Activated CD4-positive, alpha-beta memory T cell treated with anti-CD3 and anti-CD28 coated beads for 36 hours (primary cell): ENCODE data around the gene OAT. TPM values are rescaled to one million over a fixed set of nuclear protein-coding genes. Genes with fewer than 3 reads are reported as not detected.

Experiments
- CTCF ChIA-PET: fragments of 350-600 bp; sonication (Branson Sonifier 250); formaldehyde crosslinking; loops from one replicate; lab custom pipeline; 2021; ENCODE audit warnings: antibody characterized with exemption, inconsistent platforms; lab: Charles Lee
- POLR2A ChIA-PET: fragments of 350-600 bp; sonication (Branson Sonifier 250); formaldehyde crosslinking; loops from one replicate; lab custom pipeline; 2021; ENCODE audit warnings: antibody characterized with exemption; lab: Charles Lee
- DNase-seq: peaks from one replicate; pipeline ENCODE4 v3.0.0-alpha.2; 2020
- H3K27ac Mint-ChIP-seq: one replicate; pipeline ENCODE4 v1.8.0; 2021; ENCODE audit warnings: mixed read lengths
- H3K27me3 Mint-ChIP-seq: one replicate; pipeline ENCODE4 v1.8.0; 2021; ENCODE audit warnings: mixed read lengths
- H3K36me3 Mint-ChIP-seq: one replicate; pipeline ENCODE4 v1.8.0; 2021; ENCODE audit warnings: mixed read lengths
- H3K4me1 Mint-ChIP-seq: one replicate; pipeline ENCODE4 v1.8.0; 2021; ENCODE audit warnings: low read depth, mixed read lengths
- H3K4me3 Mint-ChIP-seq: one replicate; pipeline ENCODE4 v1.8.0; 2021; ENCODE audit warnings: mild to moderate bottlenecking, mixed read lengths
- H3K9me3 Mint-ChIP-seq: one replicate; pipeline ENCODE4 v1.8.0; 2021; ENCODE audit warnings: mixed read lengths
- intact Hi-C: fragments of 100-400 bp; cut with micrococcal nuclease; formaldehyde crosslinking; loops from one replicate; pipeline ENCODE4 v1.15.1; 2023
- total RNA-seq, 2 experiments: library from RNA; stranded (reverse); gene quantifications; one replicate each; pipeline ENCODE4 v1.2.3, GENCODE V29; 2021

Gene OAT
- total RNA-seq: 10 to 100 TPM; 34.6 to 38.1 TPM

DNA sequence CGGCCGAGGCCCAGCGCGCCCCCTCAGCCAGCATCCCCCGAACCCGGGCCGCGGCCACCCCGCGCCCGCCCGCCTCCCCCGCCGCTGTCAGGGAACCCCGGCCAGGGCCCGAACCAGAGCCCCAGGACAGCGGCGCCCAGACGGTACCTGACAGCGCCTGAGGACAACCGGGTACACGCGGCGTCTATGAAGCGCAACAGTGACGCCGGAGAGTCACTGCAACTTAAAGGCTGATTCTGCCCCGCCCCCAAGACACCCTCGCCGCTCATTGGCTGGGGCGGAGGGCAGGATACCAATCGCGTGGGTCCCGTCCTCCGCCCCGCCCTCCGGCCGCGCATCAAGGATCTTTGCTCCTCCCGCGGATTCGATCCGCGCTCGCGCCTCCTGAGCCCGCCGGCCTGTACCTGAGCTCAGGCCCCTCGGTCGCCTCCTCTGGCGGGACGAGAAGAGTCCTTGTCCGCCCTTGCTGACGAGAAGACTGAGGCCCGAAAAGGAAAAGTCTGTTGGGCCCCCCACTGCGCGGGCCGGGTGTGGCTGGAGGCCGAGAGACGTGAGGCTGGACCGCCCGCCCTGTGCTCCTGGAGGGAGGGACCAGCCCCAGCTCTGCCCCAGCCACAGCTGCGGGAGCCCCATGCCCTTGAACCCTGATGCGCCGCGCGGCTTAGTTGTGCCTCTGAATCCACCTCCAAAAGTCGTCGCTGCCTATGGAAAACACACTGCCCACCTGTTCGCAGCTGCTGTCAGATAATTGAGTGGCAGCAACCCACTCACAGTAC, at the start of gene OAT:
OAT (minus strand) TSS at position 198 of the 776 bp plus-strand sequence. CDS start 6,752 bp downstream, outside the sequence.
- Mint-ChIP-seq H3K4me1 (peaks cover 16% of the 10 kb centered on the region), H3K27me3 (peaks cover 7% of the 10 kb centered on the region), H3K36me3 (no peaks in the 10 kb centered on the region), H3K9me3 (no peaks in the 10 kb centered on the region), H3K27ac (no peak within 1 kb of the TSS), H3K4me3 (peak within 1 kb of the TSS; percentile 79)
- CTCF ChIA-PET: interaction anchor here (0.6 to 2.9 kb wide), 3 partner anchors 15 to 304 kb away, joined by 3 to 17 read pairs (median 7); no protein-coding TSS in a partner anchor
- intact Hi-C loops: loop anchor here (1.0 to 5.0 kb wide), 3 partner anchors 43 to 1265 kb away; partner anchors contain the start of genes ABRAXAS2 and BUB3
- DNase-seq: peak; percentile 97
- POLR2A ChIA-PET: interaction anchor here (2.1 kb wide), 1 partner anchor 42 kb away, joined by 8 read pairs; the partner anchor contains the start of gene LHPP

DNA sequence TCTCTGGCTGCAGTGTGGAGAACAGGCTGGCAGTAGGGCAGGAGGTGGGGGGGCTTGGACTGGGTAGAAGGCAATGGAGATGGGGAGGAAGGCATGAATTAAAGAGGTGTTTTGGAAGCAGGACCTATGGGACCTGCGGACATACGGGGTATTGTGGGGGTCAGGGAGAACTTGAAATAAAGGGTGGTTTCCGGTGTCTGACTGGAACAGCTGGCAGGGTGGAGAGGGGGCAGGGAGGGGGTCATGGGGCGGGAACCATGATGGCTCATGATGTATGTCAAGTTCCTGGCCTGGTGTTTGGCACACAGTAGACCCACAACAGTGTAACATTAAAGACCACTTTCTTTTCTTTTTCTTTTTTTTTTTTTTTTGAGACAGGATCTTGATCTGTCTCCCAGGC, 48.4 kb upstream of the OAT start:
- DNase-seq: no peak
- H3K4me1 Mint-ChIP-seq: peaks cover 23% of the 10 kb centered on the region
- CTCF ChIA-PET: no interaction called here
- H3K27ac Mint-ChIP-seq: no peak overlapping the region
- no peaks in the 10 kb centered on the region for H3K36me3 Mint-ChIP-seq
- POLR2A ChIA-PET: no interaction called here
- H3K4me3 Mint-ChIP-seq: no peak overlapping the region
- no peaks in the 10 kb centered on the region for H3K27me3 Mint-ChIP-seq
- H3K9me3 Mint-ChIP-seq: no peaks in the 10 kb centered on the region
- intact Hi-C loops: loop anchor here (10.0 kb wide), 1 partner anchor 242 kb away; no protein-coding TSS in a partner anchor

GRCh38 chr10:124465777-124466488, 47.2 kb upstream of the OAT start:
- H3K27ac Mint-ChIP-seq: no peak overlapping the region
- CTCF ChIA-PET: no interaction called here
- no peak for DNase-seq
- POLR2A ChIA-PET: no interaction called here
- H3K4me1 Mint-ChIP-seq: peaks cover 23% of the 10 kb centered on the region
- no peaks in the 10 kb centered on the region for H3K9me3 Mint-ChIP-seq
- no peaks in the 10 kb centered on the region for H3K27me3 Mint-ChIP-seq
- no peaks in the 10 kb centered on the region for H3K36me3 Mint-ChIP-seq
- no peak overlapping the region for H3K4me3 Mint-ChIP-seq
- intact Hi-C loops: loop anchor here (10.0 kb wide), 1 partner anchor 241 kb away; no protein-coding TSS in a partner anchor

DNA sequence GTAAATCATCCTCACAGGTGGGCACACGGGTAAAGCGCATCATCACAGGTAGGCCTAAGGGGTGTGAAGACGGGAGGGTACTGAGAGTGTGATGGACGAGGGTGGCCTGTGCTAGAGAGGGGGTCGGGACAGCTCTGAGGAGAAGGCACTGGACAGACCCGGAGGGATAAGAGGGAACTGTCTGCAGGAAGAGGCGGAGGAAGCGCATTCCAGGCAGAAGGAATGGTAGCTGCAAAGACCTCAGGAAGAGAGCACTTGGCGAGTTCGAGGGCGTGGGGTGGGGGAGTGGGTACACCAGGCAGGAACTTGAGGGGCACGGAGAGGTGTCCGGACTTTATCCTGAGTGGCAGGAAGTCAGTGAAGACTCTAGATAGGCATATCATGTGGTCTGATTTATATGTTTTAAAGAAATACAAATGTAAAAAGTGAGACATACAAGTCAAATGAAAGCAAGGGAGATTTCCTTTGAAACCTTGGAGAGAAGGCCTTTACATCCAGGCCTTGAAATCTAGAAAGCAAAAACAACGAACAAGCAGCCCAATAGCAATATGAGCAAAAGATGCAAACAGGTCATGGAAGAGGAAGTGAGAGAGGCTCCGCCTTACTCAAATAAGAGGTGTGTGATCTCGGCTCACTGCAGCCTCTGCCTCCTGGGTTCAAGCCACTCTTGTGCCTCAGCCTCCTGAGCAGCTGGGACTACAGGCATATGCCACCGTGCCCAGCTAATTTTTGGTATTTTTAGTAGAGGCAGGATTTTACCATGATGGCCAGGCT, 46.5 kb upstream of the OAT start:
- no peak overlapping the region for H3K4me3 Mint-ChIP-seq
- CTCF ChIA-PET: interaction anchor here (1.1 kb wide), 1 partner anchor 61 kb away, joined by 4 read pairs; no protein-coding TSS in a partner anchor
- peak; percentile 28 for DNase-seq
- no peaks in the 10 kb centered on the region for H3K36me3 Mint-ChIP-seq
- intact Hi-C loops: loop anchor here (10.0 kb wide), 1 partner anchor 240 kb away; no protein-coding TSS in a partner anchor
- POLR2A ChIA-PET: no interaction called here
- H3K9me3 Mint-ChIP-seq: no peaks in the 10 kb centered on the region
- H3K27ac Mint-ChIP-seq: peak overlapping the region; percentile 67
- no peaks in the 10 kb centered on the region for H3K27me3 Mint-ChIP-seq
- H3K4me1 Mint-ChIP-seq: peaks cover 23% of the 10 kb centered on the region

DNA sequence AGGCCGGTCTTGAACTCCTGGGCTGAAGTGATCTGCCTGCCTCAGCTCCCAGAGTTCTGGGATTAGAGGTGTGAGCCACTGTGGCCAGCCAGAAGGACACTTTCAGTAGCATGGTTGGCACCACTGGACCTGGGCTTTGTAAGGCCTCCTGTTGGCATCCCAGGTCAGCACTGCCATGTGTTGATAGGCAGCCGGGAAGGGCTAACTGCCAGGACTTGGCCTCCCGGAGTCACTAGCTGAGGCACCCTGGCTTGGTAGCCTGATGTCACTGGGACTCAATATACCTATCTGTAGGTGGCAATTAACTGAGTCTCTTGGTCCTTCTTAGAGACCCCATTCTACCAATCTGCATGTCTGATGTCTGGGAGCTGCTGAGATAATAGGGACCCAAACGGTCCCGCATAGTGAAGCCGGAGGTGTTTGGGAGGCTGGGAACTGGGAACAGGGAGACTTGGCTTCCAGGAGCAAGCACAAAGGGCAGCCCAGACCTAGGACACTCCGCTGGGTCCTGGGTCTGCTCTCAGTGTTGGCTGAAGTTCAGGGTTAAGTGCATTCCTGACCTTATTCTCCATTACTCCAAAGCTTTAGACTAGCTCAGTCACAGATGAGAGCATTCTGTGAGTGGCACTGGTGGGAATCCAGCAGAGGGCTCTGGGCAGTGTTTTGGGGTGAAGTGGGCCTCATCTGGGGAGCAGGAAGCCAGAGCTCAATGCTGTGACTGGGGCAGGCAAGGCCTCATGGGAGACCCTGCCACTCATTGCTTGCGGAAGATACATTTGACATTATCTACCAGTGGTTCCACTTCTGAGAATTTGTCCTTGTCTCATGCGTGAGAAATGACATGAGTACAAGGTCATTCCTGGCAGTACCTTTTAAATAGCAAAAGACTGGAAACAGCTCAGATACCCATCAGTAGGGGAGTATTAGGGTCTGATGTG, 45.6 kb upstream of the OAT start:
- H3K36me3 Mint-ChIP-seq: no peaks in the 10 kb centered on the region
- ChIA-PET CTCF (interaction anchor here (1.1 kb wide), 1 partner anchor 61 kb away, joined by 4 read pairs; no protein-coding TSS in a partner anchor), POLR2A (no interaction called here)
- no peak for DNase-seq
- H3K9me3 Mint-ChIP-seq: no peaks in the 10 kb centered on the region
- intact Hi-C loops: loop anchor here (5.0 to 10.0 kb wide), 4 partner anchors 239 to 1312 kb away; partner anchors contain the start of genes ABRAXAS2, BUB3 and FAM53B
- peaks cover 3% of the 10 kb centered on the region for H3K27me3 Mint-ChIP-seq
- peak overlapping the region; percentile 67 for H3K27ac Mint-ChIP-seq
- H3K4me1 Mint-ChIP-seq: peaks cover 23% of the 10 kb centered on the region
- H3K4me3 Mint-ChIP-seq: no peak overlapping the region

DNA sequence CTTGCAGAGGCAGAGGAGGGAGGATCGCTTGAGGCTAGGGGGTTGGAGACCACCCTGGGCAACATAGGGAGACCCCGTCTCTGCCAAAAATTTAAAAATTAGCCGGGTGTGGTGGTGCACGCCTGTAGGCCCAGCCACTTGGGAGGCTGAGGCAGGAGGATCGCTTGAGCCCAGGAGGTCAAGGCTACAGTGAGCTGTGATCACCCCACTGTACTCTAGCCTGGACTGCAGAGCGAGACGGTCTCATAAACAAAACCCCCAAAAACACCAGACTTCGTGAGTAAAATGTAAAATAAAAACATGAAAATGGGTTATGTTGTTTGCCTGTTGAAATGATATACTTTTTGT, 43.6 kb upstream of the OAT start:
- intact Hi-C loops: loop anchor here (1.0 to 10.0 kb wide), 5 partner anchors 44 to 1310 kb away; partner anchors contain the start of genes ABRAXAS2, BUB3, FAM53B and OAT
- Mint-ChIP-seq H3K27ac (peak overlapping the region; percentile 66), H3K9me3 (no peaks in the 10 kb centered on the region), H3K4me3 (peak overlapping the region; percentile 80), H3K4me1 (peaks cover 23% of the 10 kb centered on the region), H3K27me3 (peaks cover 3% of the 10 kb centered on the region), H3K36me3 (no peaks in the 10 kb centered on the region)
- CTCF ChIA-PET: interaction anchor here (1.2 to 2.0 kb wide), 2 partner anchors 59 to 279 kb away, joined by 5 to 7 read pairs; no protein-coding TSS in a partner anchor
- no peak for DNase-seq
- POLR2A ChIA-PET: interaction anchor here (1.0 to 2.2 kb wide), 2 partner anchors 10 to 455 kb away, joined by 3 to 7 read pairs; no protein-coding TSS in a partner anchor

- Mint-ChIP-seq H3K27me3 (peaks cover 3% of the 10 kb centered on the region), H3K9me3 (no peaks in the 10 kb centered on the region)
Measured at GRCh38 chr10:124461642-124462347, 43.1 kb upstream of the OAT start, which contains the start of gene LHPP. TSS of gene LHPP (plus strand) at chr10:124461823. CDS start at chr10:124461863, 40 bp downstream.

GRCh38 chr10:124460144-124460543, 41.4 kb upstream of the OAT start:
- POLR2A ChIA-PET: interaction anchor here (0.6 to 2.2 kb wide), 2 partner anchors 12 to 44 kb away, joined by 6 to 7 read pairs; no protein-coding TSS in a partner anchor
- Mint-ChIP-seq H3K4me3 (no peak overlapping the region), H3K4me1 (peaks cover 12% of the 10 kb centered on the region), H3K27ac (no peak overlapping the region), H3K36me3 (no peaks in the 10 kb centered on the region), H3K9me3 (no peaks in the 10 kb centered on the region), H3K27me3 (peaks cover 10% of the 10 kb centered on the region)
- no peak for DNase-seq
- CTCF ChIA-PET: interaction anchor here (0.7 to 1.4 kb wide), 2 partner anchors 11 to 367 kb away, joined by 4 read pairs; partner anchors contain the start of gene NKX1-2
- intact Hi-C loops: loop anchor here (2.0 to 10.0 kb wide), 5 partner anchors 235 to 1308 kb away; partner anchors contain the start of genes ABRAXAS2, BUB3 and FAM53B

More at GRCh38 chr10:124461642-124462347, 43.1 kb upstream of the OAT start, which contains the start of gene LHPP:
- peak within 1 kb of the TSS; percentile 66 for H3K27ac Mint-ChIP-seq
- POLR2A ChIA-PET: interaction anchor here (1.0 to 2.2 kb wide), 3 partner anchors 10 to 455 kb away, joined by 3 to 8 read pairs (median 7); partner anchors contain the start of gene OAT
- peak within 1 kb of the TSS; percentile 80 for H3K4me3 Mint-ChIP-seq
- H3K4me1 Mint-ChIP-seq: peaks cover 23% of the 10 kb centered on the region
- CTCF ChIA-PET: interaction anchor here (0.6 to 2.0 kb wide), 8 partner anchors 12 to 1308 kb away, joined by 3 to 7 read pairs (median 4); partner anchors contain the start of gene BUB3
- intact Hi-C loops: loop anchor here (1.0 to 10.0 kb wide), 6 partner anchors 43 to 1309 kb away; partner anchors contain the start of genes ABRAXAS2, BUB3, FAM53B and OAT
- peak; percentile 91 for DNase-seq
- H3K36me3 Mint-ChIP-seq: no peaks in the 10 kb centered on the region

GRCh38 chr10:124459395-124459794, 40.7 kb upstream of the OAT start:
- intact Hi-C loops: no loop called here
- Mint-ChIP-seq H3K36me3 (no peaks in the 10 kb centered on the region), H3K27me3 (peaks cover 17% of the 10 kb centered on the region), H3K4me1 (peaks cover 4% of the 10 kb centered on the region), H3K9me3 (no peaks in the 10 kb centered on the region), H3K27ac (no peak overlapping the region), H3K4me3 (no peak overlapping the region)
- DNase-seq: no peak
- POLR2A ChIA-PET: no interaction called here
- CTCF ChIA-PET: interaction anchor here (1.3 kb wide), 1 partner anchor 10 kb away, joined by 4 read pairs; the partner anchor contains the start of gene NKX1-2
